DMS79 (cell line): Measurements from ENCODE around the gene DAZ3.
"Not testable (repeated sequence)": the region's sequence is repeated elsewhere in the genome, so short reads cannot be mapped to it uniquely, and the experiment has no call there.

Experiments used
- DNase-seq: peaks from one replicate; lab custom pipeline; 2025; lab: John Stamatoyannopoulos, UW

The DAZ3 gene, protein sequence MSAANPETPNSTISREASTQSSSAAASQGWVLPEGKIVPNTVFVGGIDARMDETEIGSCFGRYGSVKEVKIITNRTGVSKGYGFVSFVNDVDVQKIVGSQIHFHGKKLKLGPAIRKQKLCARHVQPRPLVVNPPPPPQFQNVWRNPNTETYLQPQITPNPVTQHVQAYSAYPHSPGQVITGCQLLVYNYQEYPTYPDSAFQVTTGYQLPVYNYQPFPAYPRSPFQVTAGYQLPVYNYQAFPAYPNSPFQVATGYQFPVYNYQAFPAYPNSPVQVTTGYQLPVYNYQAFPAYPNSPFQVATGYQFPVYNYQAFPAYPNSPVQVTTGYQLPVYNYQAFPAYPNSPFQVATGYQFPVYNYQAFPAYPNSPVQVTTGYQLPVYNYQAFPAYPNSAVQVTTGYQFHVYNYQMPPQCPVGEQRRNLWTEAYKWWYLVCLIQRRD

DNA sequence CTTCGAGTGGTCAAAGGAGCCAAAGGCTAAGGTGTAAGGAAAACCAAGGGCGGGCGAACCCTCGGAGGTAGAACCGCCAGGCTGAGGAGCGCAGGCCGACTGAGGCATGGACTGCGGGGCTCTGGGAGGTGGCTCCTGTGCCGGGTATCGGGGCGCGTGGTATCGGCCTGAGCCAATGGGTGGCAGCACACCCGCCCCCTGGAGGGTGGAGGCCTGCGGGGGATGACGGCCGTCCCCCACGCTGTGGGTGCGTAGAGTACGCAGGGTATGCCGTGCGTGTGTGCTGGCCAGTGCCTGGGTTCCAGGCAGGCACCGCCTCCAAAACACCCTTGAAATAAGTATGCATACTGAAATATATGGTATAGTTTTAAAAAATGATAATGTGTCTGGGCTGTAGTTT, at the start of gene DAZ3:
DAZ3 (minus strand) TSS at position 101 of the 400 bp plus-strand sequence. CDS start 208 bp downstream, outside the sequence.
- DNase-seq: not testable (repeated sequence)

DNA sequence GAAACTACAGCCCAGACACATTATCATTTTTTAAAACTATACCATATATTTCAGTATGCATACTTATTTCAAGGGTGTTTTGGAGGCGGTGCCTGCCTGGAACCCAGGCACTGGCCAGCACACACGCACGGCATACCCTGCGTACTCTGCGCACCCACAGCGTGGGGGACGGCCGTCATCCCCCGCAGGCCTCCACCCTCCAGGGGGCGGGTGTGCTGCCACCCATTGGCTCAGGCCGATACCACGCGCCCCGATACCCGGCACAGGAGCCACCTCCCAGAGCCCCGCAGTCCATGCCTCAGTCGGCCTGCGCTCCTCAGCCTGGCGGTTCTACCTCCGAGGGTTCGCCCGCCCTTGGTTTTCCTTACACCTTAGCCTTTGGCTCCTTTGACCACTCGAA, 20.4 kb upstream of the DAZ3 start, which contains the start of gene DAZ4:
DAZ4 (plus strand) TSS at position 301 of the 400 bp plus-strand sequence. CDS start 208 bp downstream, outside the sequence.
- not testable (repeated sequence) for DNase-seq

DNA sequence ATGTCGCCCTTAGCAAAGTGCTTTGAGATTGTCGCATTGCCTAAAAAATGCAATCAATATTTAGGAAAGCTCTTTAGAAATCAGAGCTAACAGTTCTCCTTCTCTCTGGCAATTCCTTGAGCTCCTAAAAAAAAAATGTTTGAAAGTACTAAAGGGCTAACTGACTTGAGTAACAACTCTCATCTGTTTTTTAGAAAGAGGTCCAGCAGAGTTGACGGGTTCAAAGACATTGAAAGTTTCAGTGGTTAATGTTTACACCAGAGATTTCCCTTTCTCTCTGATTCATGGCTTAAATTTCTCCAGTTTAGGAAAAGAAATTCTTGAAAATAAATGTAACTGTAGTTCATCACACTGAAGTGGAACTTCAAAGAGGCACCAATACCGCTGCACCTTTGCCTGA, 11.9 kb upstream of the DAZ3 start:
- not testable (repeated sequence) for DNase-seq

DNA sequence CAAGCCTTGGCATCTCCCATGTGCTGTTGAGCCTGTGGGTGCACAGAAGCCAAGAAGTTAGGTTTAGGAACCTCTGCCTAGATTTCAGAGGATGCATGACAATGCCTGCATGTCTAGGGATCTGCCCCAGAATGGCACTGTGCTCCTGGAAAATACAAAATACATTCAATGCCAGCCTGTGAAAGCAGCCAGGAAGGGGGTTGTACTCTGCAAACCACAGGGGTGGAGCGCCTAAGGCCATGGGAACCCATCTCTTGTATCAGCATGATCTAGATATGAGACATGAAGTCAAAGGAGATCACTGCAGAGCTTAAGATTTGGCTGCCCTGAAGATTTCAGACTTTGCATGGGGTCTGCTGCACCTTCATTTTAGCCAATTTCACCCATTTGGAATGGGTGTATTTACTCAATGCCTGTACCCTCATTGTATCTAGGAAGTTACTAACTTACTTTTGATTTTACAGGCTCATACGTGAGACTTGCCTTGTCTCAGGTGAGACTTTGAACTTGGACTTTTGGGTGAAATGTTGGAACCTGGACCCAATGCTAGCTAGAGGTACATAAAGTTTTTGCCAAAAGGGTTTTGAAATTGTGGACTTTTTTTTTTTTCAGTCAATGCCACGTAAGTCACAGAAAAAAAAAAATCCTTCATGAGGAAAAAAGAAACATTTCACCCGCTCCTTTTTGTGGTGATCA, 11.1 kb upstream of the DAZ3 start:
- DNase-seq: not testable (repeated sequence)

DNA sequence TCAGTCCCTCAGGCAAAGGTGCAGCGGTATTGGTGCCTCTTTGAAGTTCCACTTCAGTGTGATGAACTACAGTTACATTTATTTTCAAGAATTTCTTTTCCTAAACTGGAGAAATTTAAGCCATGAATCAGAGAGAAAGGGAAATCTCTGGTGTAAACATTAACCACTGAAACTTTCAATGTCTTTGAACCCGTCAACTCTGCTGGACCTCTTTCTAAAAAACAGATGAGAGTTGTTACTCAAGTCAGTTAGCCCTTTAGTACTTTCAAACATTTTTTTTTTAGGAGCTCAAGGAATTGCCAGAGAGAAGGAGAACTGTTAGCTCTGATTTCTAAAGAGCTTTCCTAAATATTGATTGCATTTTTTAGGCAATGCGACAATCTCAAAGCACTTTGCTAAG, 8.6 kb upstream of the DAZ3 start:
- DNase-seq: not testable (repeated sequence)
